IMR-90 (cell line): ENCODE data around the gene MCRIP2. TPM values are rescaled to one million over a fixed set of nuclear protein-coding genes. Genes with fewer than 3 reads are reported as not detected.

Experiments
- ATAC-seq: fragments of 200-7000 bp; cut with Tn5 transposase; 2 replicates; pipeline ENCODE4 v1.9.1; 2020; ENCODE audit warnings: low read depth, mild to moderate bottlenecking, moderate library complexity
- BruUV-seq: library from RNA; stranded (reverse); fragments of 400-500 nt; replicated peaks from 2 replicates; lab custom pipeline; 2021; lab: Mats Ljungman, UMichigan
- CTCF ChIA-PET: fragments of 300-600 bp; formaldehyde crosslinking; extraction: SDS; loops from one replicate; lab custom pipeline; 2021; ENCODE audit warnings: antibody characterized with exemption; lab: Yijun Ruan, JAX
- POLR2A ChIA-PET: fragments of 300-600 bp; sonication (Branson Sonifier 250); formaldehyde crosslinking; loops from one replicate; lab custom pipeline; 2022; ENCODE audit warnings: antibody characterized with exemption; ENCODE audit not compliant: unreplicated experiment; lab: Charles Lee
- DNase-seq: peaks from one replicate; pipeline ENCODE4 v3.0.0; 2013
- H2AFZ ChIP-seq: replicated peaks from 2 replicates; pipeline ENCODE3; 2013; ENCODE audit warnings: low read length, mild to moderate bottlenecking; ENCODE audit not compliant: poor library complexity
- H2AK5ac ChIP-seq: 2 replicates; pipeline ENCODE4 v1.6.1; 2013; ENCODE audit warnings: low read depth, low read length, inconsistent platforms
- H2AK9ac ChIP-seq: replicated peaks from 2 replicates; pipeline ENCODE3; 2013; ENCODE audit warnings: mild to moderate bottlenecking, low read depth, low read length, moderate library complexity; ENCODE audit not compliant: poor library complexity
- H2BK120ac ChIP-seq: 2 replicates; pipeline ENCODE4 v1.6.1; 2013; ENCODE audit warnings: low read depth, low read length, inconsistent platforms
- H2BK15ac ChIP-seq: 3 replicates; pipeline ENCODE4 v1.6.1; 2013; ENCODE audit warnings: low read depth, low read length, inconsistent platforms
- H2BK20ac ChIP-seq: 2 replicates; pipeline ENCODE4 v1.6.1; 2013; ENCODE audit warnings: low read depth, mild to moderate bottlenecking, inconsistent platforms, low read length, moderate library complexity
- H2BK5ac ChIP-seq: 2 replicates; pipeline ENCODE4 v1.6.1; 2013; ENCODE audit warnings: mild to moderate bottlenecking, low read depth, low read length, inconsistent platforms; ENCODE audit not compliant: poor library complexity, severe bottlenecking
- H3K14ac ChIP-seq: replicated peaks from 2 replicates; pipeline ENCODE4 v1.6.1; 2013; ENCODE audit warnings: low read depth, low read length, inconsistent platforms
- H3K18ac ChIP-seq: 2 replicates; pipeline ENCODE4 v1.6.1; 2013; ENCODE audit warnings: low read depth, low read length, control low read depth
- H3K23ac ChIP-seq: 2 replicates; pipeline ENCODE4 v1.6.1; 2013; ENCODE audit warnings: low read depth, low read length, inconsistent platforms
- H3K27ac ChIP-seq: 2 replicates; pipeline ENCODE4 v1.5.1; 2013; ENCODE audit warnings: mild to moderate bottlenecking, control low read depth, low read length; ENCODE audit not compliant: insufficient read depth
- H3K27me3 ChIP-seq: 2 replicates; pipeline ENCODE4 v1.6.1; 2013; ENCODE audit warnings: low read length; ENCODE audit not compliant: control insufficient read depth, insufficient read depth
- H3K36me3 ChIP-seq: 2 replicates; pipeline ENCODE4 v1.6.1; 2013; ENCODE audit warnings: low read length, mixed read lengths; ENCODE audit not compliant: control insufficient read depth, insufficient read depth
- H3K4ac ChIP-seq: 2 replicates; pipeline ENCODE4 v1.6.1; 2013; ENCODE audit warnings: low read depth, low read length, inconsistent platforms
- H3K4me1 ChIP-seq: 2 replicates; pipeline ENCODE4 v1.6.1; 2013; ENCODE audit warnings: low read length, mixed read lengths; ENCODE audit not compliant: control insufficient read depth, insufficient read depth
- H3K4me2 ChIP-seq: 2 replicates; pipeline ENCODE4 v1.6.1; 2013; ENCODE audit warnings: low read depth, mild to moderate bottlenecking, control low read depth, low read length, moderate library complexity
- H3K4me3 ChIP-seq: 2 replicates; pipeline ENCODE4 v1.5.1; 2013; ENCODE audit warnings: low read depth, mild to moderate bottlenecking, control low read depth, low read length, moderate library complexity; ENCODE audit not compliant: insufficient read depth
- H3K56ac ChIP-seq: 2 replicates; pipeline ENCODE4 v1.6.1; 2013; ENCODE audit warnings: low read length, inconsistent platforms; ENCODE audit not compliant: insufficient read depth; ENCODE audit errors: extremely low read depth
- H3K79me1 ChIP-seq, 2 experiments: 2 replicates each; pipeline ENCODE4 v1.6.1; 2013; ENCODE audit warnings: low read length in 2 of 2, inconsistent platforms in 1 of 2, low read depth in 1 of 2
- H3K9ac ChIP-seq: 2 replicates; pipeline ENCODE4 v1.6.1; 2013; ENCODE audit warnings: low read depth, low read length, control low read depth
- H3K9me1 ChIP-seq: 2 replicates; pipeline ENCODE4 v1.6.1; 2013; ENCODE audit warnings: low read length, inconsistent platforms; ENCODE audit not compliant: insufficient read depth
- H3K9me3 ChIP-seq: 2 replicates; pipeline ENCODE4 v1.6.1; 2013; ENCODE audit warnings: low read length; ENCODE audit not compliant: control insufficient read depth, insufficient read depth
- H4K20me1 ChIP-seq: 2 replicates; pipeline ENCODE4 v1.6.1; 2013; ENCODE audit warnings: low read length, inconsistent platforms; ENCODE audit not compliant: insufficient read depth
- H4K5ac ChIP-seq: 2 replicates; pipeline ENCODE4 v1.6.1; 2013; ENCODE audit warnings: mild to moderate bottlenecking, low read depth, low read length, control low read depth
- H4K8ac ChIP-seq, 2 experiments: 2 replicates each; pipeline ENCODE4 v1.6.1; 2013; ENCODE audit warnings: low read depth in 2 of 2, low read length in 2 of 2, control low read depth in 1 of 2, inconsistent platforms in 1 of 2
- H4K91ac ChIP-seq: 2 replicates; pipeline ENCODE4 v1.6.1; 2013; ENCODE audit warnings: low read depth, low read length, inconsistent platforms; ENCODE audit not compliant: insufficient read depth
- CEBPB ChIP-seq: IDR thresholded peaks from 2 replicates; pipeline ENCODE4 v1.6.1; 2012; ENCODE audit warnings: low read depth, low read length, improper control_type of control experiment
- CTCF ChIP-seq: conservative IDR thresholded peaks from 2 replicates; pipeline ENCODE4 v1.5.1; 2012; ENCODE audit warnings: mild to moderate bottlenecking, low read depth, low read length, improper control_type of control experiment
- ELK1 ChIP-seq: fragments of 150-350 bp; IDR thresholded peaks from 2 replicates; pipeline ENCODE4 v1.6.1; 2016; ENCODE audit warnings: low read depth, mild to moderate bottlenecking, low read length, moderate library complexity, borderline replicate concordance
- POLR2A ChIP-seq: IDR thresholded peaks from 2 replicates; pipeline ENCODE4 v1.6.1; 2012; ENCODE audit warnings: mild to moderate bottlenecking, low read depth, low read length
- RCOR1 ChIP-seq: IDR thresholded peaks from 2 replicates; pipeline ENCODE4 v1.6.1; 2012; ENCODE audit warnings: mild to moderate bottlenecking, low read length, improper control_type of control experiment; ENCODE audit not compliant: insufficient replicate concordance
- RFX5 ChIP-seq: IDR thresholded peaks from 2 replicates; pipeline ENCODE4 v1.8.0; 2012; ENCODE audit warnings: low read depth, mild to moderate bottlenecking, low read length, moderate library complexity
- USF2 ChIP-seq: fragments of 150-350 bp; IDR thresholded peaks from 2 replicates; pipeline ENCODE4 v1.6.1; 2017; ENCODE audit warnings: mild to moderate bottlenecking, antibody characterized with exemption, low read length, low read depth
- WGBS, 2 experiments: methylation state at CpG; one replicate each; pipeline versions ENCODE4 v1.1.5 to v1.1.7; 2013; ENCODE audit warnings: missing lambda C conversion rate in 2 of 2; ENCODE audit not compliant: insufficient read length in 1 of 2; ENCODE audit errors: extremely low coverage in 2 of 2; 5-methylcytosine and 5-hydroxymethylcytosine counted together
- dilution Hi-C: fragments of 300-500 bp; cut with HindIII; formaldehyde crosslinking; loops from one replicate; pipeline ENCODE4 v1.14.3; 2018; ENCODE audit warnings: low sequenced_read_pairs; ENCODE audit not compliant: unreplicated experiment
- in situ Hi-C: fragments of 300-500 bp; cut with MboI; formaldehyde crosslinking; loops from 3 replicates; pipeline ENCODE4 v1.14.3; 2019; ENCODE audit warnings: low sequenced_read_pairs, inconsistent platforms, mixed read lengths
- intact Hi-C: fragments of 100-400 bp; cut with micrococcal nuclease; formaldehyde crosslinking; loops from 2 replicates; pipeline ENCODE4 v1.10.0; 2022
- polyA plus RNA-seq, 3 experiments: library from polyadenylated mRNA; depleted of rRNA; stranded (reverse); fragments of >200 nt; gene quantifications; 2 replicates each; pipeline ENCODE4 v1.2.3, GENCODE V29; 2012; ENCODE audit warnings: low replicate concordance in 1 of 3
- total RNA-seq: library from RNA; depleted of rRNA; stranded (reverse); fragments of >200 nt; gene quantifications from 2 replicates; pipeline ENCODE4 v1.2.3, GENCODE V29; 2012

The MCRIP2 gene
- total and polyA plus RNA-seq, 2 of the 4 experiments (the other 2 are of a cell fraction), result 6.3 to 19.6 TPM

- Histone ChIP-seq H4K5ac (no peak overlapping the region), H3K4me2 (no peak overlapping the region), H3K9ac (no peak overlapping the region), H2AFZ (no peak overlapping the region), H3K27me3 (peaks cover 44% of the 10 kb centered on the region), H2BK15ac (no peak overlapping the region), H2AK5ac (no peak overlapping the region), H4K20me1 (peaks cover 4% of the 10 kb centered on the region; the same call in 1 of the 2 replicates), H3K9me1 (peaks cover 11% of the 10 kb centered on the region), H3K4me3 (no peak overlapping the region), H3K14ac (no peak overlapping the region), H3K4me1 (peaks cover 12% of the 10 kb centered on the region), H4K8ac (no peak overlapping the region), H3K23ac (no peak overlapping the region), H3K79me1 (peaks cover 9 to 21% of the 10 kb centered on the region in 2 experiments; a peak in 3 of 4 replicates), H2BK5ac (no peak overlapping the region), H3K4ac (no peak overlapping the region), H3K18ac (no peak overlapping the region), H3K56ac (no peak overlapping the region), H2AK9ac (no peak overlapping the region), H4K91ac (no peak overlapping the region), H2BK120ac (no peak overlapping the region), H2BK20ac (no peak overlapping the region), H3K27ac (no peak overlapping the region), H3K36me3 (peaks cover 4% of the 10 kb centered on the region; the same call in 1 of the 2 replicates), H3K9me3 (no peaks in the 10 kb centered on the region; the same call in 1 of the 2 replicates)
- WGBS, 2 experiments, result no CpG with 5 or more reads among the region's 10 CpGs
- no TSS peak for BruUV-seq
- no peak for TF ChIP-seq ELK1
- TF ChIP-seq RCOR1, result no peak
- TF ChIP-seq CTCF, result no peak
- TF ChIP-seq USF2, result no peak
- TF ChIP-seq POLR2A, result no peak
- TF ChIP-seq RFX5, result no peak
- TF ChIP-seq CEBPB, result no peak
- intact Hi-C loops, result no loop called here
- ATAC-seq (no peak), DNase-seq (no peak)
- in situ Hi-C loops, result no loop called here
- ChIA-PET POLR2A (no interaction called here), CTCF (interaction anchor here (0.7 kb wide), 1 partner anchor 152 kb away, joined by 3 read pairs; no protein-coding TSS in a partner anchor)
- dilution Hi-C loops, result no loop called here
Measured at GRCh38 chr16:692356-693108, 50.9 kb downstream of the MCRIP2 start.
